Stimulated activated CD8-positive, alpha-beta memory T cell treated with anti-CD3 and anti-CD28 coated beads, Interleukin-12 subunit alpha, Interleukin-12 subunit beta, amount 100 ng/mL, for 1 hour (primary cell): ENCODE data around the gene PALMD.

ENCODE experiments used
- DNase-seq: peaks from one replicate; pipeline ENCODE4 v3.0.0-alpha.2; 2020; ENCODE audit warnings: low read depth

The PALMD gene

GRCh38 chr1:99645699-99646531, at the start of gene PALMD:
Gene PALMD (plus strand): TSS chr1:99646113. CDS start chr1:99646318, 205 bp downstream.
- no peak for DNase-seq

GRCh38 chr1:99598738-99599411, 47.0 kb upstream of the PALMD start:
- DNase-seq: no peak

GRCh38 chr1:99599678-99600175, 46.2 kb upstream of the PALMD start:
- DNase-seq: no peak

- DNase-seq: no peak
Measured at GRCh38 chr1:99600782-99601181, 45.1 kb upstream of the PALMD start.

GRCh38 chr1:99601208-99601607, 44.7 kb upstream of the PALMD start:
- no peak for DNase-seq

- no peak for DNase-seq
Measured at GRCh38 chr1:99601709-99602403, 44.1 kb upstream of the PALMD start.

GRCh38 chr1:99602404-99602969, 43.4 kb upstream of the PALMD start:
- DNase-seq: no peak

- no peak for DNase-seq
Measured at GRCh38 chr1:99603699-99604560, 42.0 kb upstream of the PALMD start.

GRCh38 chr1:99606306-99606705, 39.6 kb upstream of the PALMD start:
- no peak for DNase-seq

GRCh38 chr1:99607590-99607989, 38.3 kb upstream of the PALMD start:
- DNase-seq: no peak

- no peak for DNase-seq
Measured at GRCh38 chr1:99608058-99608457, 37.9 kb upstream of the PALMD start.

- no peak for DNase-seq
Measured at GRCh38 chr1:99613716-99614115, 32.2 kb upstream of the PALMD start.

- no peak for DNase-seq
Measured at GRCh38 chr1:99614728-99615127, 31.2 kb upstream of the PALMD start.

GRCh38 chr1:99619583-99619982, 26.3 kb upstream of the PALMD start:
- no peak for DNase-seq

- DNase-seq: no peak
Measured at GRCh38 chr1:99621340-99621901, 24.5 kb upstream of the PALMD start.

- no peak for DNase-seq
Measured at GRCh38 chr1:99622702-99623347, 23.1 kb upstream of the PALMD start.

- no peak for DNase-seq
Measured at GRCh38 chr1:99623554-99623953, 22.4 kb upstream of the PALMD start.

- no peak for DNase-seq
Measured at GRCh38 chr1:99627615-99628014, 18.3 kb upstream of the PALMD start.

GRCh38 chr1:99629164-99629563, 16.7 kb upstream of the PALMD start:
- no peak for DNase-seq

GRCh38 chr1:99634971-99635624, 10.8 kb upstream of the PALMD start:
- no peak for DNase-seq
